Erythroblast (primary cell): Measurements from ENCODE around the gene ORMDL3.

ENCODE experiments used
- DNase-seq, 2 experiments: peaks; one replicate each; lab custom pipeline; 2025; lab: John Stamatoyannopoulos, UW
- GATA1 ChIP-seq: IDR thresholded peaks from 2 replicates; pipeline ENCODE4 v1.6.1; 2011; ENCODE audit warnings: low read depth, mild to moderate bottlenecking, control low read depth, low read length, moderate library complexity
- POLR2A ChIP-seq: IDR thresholded peaks from 2 replicates; pipeline ENCODE4 v1.6.1; 2011; ENCODE audit warnings: mild to moderate bottlenecking, low read length

Gene ORMDL3, protein sequence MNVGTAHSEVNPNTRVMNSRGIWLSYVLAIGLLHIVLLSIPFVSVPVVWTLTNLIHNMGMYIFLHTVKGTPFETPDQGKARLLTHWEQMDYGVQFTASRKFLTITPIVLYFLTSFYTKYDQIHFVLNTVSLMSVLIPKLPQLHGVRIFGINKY

DNA sequence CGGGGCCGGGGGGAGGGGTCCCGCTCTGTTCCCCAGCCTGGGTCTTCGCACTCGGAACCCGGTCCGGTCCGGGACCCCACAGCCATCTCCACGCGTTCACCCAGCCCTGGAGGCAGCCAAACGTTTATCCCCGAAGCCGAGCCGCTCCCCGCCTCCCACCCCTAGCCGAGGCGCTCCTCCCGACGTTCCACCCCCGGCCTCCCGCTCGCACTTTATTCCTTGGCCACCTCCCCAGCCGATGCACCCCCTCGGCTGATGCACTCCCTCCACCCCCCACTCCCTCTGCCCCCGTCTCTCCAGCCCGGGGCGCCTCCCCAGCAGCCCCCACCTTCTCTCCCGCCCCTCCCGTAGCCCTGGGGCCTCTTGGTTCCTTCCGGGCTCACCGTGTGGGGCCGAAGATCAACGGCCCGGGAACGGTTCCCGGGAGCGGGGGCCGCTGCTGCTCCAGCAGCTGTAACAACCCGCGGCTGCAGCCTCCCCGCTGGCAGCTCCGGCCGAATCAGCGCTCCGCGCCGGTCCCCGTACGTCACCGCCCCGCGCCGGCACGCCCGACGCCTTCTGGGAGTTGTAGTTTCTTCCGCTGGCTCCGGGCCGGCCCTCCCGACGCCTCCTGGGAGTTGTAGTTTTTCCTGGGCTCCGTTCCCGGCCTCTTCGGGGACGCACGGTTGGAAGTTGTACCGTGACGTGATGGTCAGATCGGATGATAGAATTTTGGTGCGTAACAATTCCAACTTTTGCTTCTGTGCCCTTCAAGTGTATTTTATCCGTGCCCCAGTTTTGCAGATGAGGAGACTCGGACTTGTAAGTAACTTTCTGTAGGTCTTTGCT is at the start of gene ORMDL3, which contains the start of gene LRRC3C:
Gene ORMDL3, minus strand, starts transcription at position 501 of the 828 bp plus-strand sequence. CDS start 3,398 bp downstream, outside the sequence.
Gene LRRC3C, plus strand, starts transcription at position 632 of the 828 bp plus-strand sequence. CDS start 13,792 bp downstream, outside the sequence.
- peak; percentile 94 to 97 for DNase-seq
- TF ChIP-seq POLR2A: peak; percentile 56
- no peak for TF ChIP-seq GATA1

DNA sequence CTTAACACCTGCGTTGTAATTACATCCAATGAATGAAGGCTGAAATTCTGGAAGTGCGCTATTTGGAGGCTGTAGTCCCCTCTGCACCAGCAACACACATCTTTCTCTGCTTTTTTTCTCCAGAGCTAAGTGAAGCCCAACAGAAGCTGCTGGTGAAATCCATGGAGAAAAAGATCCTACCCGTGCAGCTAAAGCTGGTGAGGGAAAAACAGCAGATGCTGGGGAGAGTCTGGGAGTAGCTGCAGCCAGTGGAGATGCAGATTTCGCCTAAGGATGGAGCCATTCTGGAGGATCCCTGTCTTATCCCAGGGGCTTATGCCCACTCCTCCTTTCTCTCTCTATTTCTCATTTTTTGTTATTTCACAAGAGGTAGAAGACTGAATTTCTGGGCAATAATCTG is 48.4 kb upstream of the ORMDL3 start:
- TF ChIP-seq POLR2A (no peak), GATA1 (no peak)
- no peak for DNase-seq

DNA sequence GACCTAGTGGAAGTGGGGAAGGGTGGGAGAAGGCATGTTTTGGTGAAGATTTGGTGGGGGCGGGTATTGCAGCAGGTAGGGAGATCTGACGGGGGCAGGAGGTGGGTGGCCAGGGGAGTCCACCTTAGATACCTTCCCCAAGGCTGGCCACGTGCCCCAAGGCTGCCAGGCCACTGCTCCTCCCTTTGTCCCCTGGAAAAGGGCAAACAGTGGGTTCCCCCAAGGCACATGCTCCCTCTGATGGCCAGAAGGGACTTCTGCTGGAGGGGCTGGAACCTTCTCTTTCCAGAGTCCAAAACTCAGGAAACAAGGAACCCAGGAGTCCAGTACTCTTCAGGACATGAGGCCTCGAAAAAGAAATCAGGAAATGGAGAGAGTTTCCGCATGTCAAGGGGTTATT is 47.0 kb upstream of the ORMDL3 start:
- no peak for TF ChIP-seq GATA1
- TF ChIP-seq POLR2A: no peak
- DNase-seq: no peak

DNA sequence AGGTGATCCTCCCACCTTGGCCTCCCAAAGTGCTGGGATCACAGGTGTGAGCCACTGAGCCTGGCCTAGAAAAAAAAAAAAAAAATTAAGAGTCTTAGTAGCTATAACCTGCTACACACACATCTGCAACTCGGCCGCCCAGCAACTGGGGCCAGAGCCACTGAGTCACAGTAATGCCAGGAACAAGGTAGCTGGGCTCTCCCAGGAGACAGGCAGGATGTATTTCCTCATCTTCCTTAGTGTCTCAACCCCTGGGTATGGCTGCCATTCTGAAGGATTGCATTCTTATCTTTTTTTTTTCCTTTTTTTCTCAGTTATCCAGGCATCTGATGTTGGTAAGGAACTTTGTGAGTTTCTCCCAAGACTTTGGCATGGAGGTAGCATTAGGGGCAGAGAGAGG is 46.1 kb upstream of the ORMDL3 start:
- TF ChIP-seq POLR2A: no peak
- no peak for TF ChIP-seq GATA1
- DNase-seq: no peak

DNA sequence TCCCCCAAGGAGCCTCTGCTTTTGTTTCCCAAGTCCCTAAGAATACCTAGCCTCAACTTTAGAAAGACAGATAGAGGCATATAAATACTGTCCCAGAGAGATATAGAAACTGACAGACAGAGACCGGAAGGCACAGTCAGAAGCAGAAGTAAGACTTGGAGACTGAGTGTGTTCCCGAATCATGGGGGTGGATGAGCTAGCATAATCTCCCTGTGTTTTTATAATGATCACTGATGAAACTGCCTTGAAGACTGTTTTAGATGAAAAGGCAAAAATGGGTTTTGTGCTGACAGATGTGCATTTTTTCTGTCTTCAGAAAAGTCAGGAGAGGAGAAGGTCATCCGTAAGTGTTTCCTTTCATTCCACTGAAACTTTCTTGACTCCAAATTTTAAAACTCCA is 44.9 kb upstream of the ORMDL3 start:
- DNase-seq: no peak

DNA sequence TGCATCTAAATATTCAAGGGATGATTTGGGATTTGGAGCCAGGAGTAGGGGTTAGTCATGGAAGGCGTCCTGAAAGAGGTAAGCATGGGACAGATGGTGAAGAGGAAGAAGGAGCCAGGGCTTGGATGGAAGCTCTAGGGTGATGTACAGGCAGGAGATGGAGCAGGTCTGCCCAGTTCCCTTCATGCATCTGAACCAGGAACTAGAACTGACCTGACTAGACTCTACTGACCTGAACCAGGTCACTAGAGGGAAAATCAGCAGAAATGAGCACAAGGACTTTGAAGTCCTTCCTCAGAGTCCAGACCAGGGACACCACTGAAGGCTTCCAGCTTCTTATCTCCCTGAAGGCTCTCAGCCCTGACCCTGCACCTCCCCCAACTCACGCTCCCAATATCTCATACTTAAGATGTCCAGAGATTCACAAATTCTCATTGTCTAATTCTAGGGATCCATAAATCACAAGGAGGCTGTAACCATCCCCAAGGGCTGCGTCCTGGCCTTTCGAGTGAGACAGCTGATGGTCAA is 43.7 kb upstream of the ORMDL3 start:
- DNase-seq: no peak
- TF ChIP-seq POLR2A (no peak), GATA1 (no peak)

More for the DNA sequence above, 44.9 kb upstream of the ORMDL3 start:
- no peak for TF ChIP-seq GATA1
- no peak for TF ChIP-seq POLR2A

DNA sequence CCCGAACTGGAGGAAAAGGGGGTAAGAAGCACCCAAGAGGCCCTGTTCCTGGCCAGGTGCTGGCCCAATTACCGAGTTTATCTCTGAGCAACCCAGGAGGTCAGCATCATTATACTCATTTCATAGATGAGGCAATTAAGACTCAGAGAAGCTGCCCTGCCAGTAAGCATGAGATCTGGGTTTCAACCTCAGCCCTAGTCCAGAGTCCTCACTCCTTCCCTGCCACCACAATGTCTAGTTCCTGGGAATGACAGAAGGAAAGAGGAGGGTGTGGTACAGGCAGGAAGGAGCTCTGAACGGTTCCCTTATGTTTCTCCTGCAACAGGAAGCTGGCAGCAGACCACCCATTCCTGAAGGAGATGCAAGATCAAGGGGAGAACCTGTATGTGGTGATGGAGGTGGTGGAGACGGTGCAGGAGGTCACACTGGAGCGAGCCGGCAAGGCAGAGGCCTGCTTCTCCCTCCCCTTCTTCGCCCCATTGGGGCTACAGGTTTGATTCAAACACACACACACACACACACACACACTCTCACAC is 42.8 kb upstream of the ORMDL3 start:
- no peak for DNase-seq

DNA sequence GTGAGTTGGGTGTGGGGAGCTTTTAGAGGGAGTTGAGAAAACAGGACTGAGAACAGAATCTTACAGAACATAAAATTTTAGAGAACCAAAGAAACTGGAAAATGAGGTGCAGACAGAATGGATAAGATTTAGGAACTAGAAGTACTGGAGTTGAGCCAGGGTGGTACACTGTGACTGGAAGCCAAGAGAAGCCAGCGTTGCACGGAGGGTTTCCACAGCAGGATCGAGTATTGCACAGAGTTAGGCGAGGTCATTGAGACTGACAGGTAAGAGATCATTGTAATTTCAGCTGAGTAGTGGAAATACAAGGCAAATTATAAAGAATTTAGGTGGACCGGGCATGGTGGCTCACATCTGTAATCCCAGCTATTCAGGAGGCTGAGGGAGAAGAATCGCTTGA is 42.0 kb upstream of the ORMDL3 start:
- DNase-seq: no peak
- TF ChIP-seq POLR2A: no peak
- TF ChIP-seq GATA1: no peak

More for the DNA sequence above, 42.8 kb upstream of the ORMDL3 start:
- TF ChIP-seq POLR2A (no peak), GATA1 (no peak)

DNA sequence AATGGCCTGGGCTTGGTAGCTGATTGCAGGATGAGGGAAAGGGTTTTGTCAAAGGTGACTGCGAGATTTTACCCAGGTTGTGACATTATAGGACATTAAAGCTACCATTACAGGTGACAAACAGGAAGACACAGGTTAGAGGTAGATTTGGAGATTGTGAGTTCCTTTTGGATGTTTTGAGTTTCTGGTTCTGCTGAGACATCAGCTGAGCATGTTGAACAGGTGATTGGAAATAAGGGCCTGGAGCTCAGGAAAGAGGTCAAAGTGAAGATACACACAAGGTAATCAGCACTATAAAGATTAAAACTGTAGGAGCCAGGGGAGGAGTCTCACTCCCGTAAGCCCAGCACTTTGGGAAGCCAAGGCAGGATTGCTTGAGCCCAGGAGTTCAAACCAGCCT is 41.4 kb upstream of the ORMDL3 start:
- DNase-seq: no peak

DNA sequence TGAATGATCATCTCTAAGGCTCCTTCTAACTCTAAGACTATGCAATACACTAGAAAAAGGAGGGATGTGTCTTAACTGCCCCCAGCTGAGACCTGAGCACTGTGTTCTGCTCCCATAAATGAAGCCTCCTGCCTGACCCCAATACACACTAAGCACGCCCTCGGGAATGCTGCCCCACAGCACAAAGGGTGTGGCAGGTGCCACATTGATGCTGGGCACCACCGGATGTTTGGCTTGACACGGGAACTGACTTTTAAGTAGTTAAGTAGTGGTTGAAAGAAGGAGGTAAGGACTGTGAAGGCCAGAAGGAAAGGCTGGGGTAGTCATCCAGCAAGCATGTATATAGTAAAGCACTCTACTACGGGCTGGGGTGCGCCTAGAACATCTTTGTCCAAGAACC is 39.4 kb upstream of the ORMDL3 start:
- TF ChIP-seq POLR2A: no peak
- no peak for TF ChIP-seq GATA1
- no peak for DNase-seq

More for the DNA sequence above, 41.4 kb upstream of the ORMDL3 start:
- no peak for TF ChIP-seq GATA1
- TF ChIP-seq POLR2A: no peak

DNA sequence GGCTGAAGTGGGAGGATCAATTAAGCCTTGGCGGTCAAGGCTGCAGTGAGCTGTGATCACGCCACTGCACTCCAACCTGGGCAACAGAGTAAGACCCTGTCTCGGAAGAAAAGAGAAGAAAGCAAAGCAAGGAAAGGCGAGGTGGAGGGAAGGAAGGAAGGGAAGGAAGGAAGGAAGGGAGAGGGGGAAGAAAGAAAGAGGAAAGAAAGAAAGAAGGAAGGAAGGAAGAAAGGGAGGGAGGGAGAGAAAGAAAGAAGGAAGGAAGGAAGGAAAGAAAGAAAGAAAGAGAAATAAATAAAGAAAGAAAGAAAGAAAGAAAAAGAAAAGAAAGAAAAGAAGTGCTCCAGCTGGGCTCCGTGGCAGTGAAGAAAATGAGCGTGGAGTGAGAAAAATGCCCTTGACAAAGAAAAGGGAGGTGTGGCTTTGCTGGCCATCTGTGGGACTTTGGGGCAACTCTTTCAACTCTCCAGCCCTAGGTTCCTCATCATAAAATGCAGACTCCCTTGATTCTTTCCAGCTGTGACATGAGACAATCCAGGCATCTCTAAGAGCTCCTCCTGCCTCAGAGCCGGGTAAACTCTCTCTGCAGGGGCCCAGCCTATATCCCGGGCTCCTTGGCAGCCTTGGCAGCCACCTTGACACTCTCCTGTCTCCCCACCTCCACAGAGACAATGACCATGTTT is 37.8 kb upstream of the ORMDL3 start:
- no peak for DNase-seq
- TF ChIP-seq GATA1: no peak
- TF ChIP-seq POLR2A: no peak

DNA sequence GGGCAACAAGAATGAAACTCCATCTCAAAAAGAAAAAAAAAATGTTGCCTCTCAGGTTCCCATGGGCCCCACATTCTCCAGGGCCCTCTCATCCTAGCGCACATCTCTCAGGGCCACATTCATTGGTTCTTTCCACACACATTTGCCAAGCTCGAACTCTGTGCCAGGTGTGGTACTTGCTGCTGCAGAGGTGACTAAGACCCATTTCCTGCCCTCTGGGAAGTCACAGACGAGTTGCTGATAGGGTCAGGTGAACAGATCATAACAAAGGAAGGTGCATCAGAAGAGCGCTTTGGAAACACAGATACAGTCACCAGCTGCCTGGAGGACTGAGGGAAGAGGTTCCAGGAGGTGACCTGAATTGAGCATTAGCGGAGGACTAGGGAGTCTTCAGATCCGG is 36.4 kb upstream of the ORMDL3 start:
- no peak for TF ChIP-seq POLR2A
- no peak for TF ChIP-seq GATA1

DNA sequence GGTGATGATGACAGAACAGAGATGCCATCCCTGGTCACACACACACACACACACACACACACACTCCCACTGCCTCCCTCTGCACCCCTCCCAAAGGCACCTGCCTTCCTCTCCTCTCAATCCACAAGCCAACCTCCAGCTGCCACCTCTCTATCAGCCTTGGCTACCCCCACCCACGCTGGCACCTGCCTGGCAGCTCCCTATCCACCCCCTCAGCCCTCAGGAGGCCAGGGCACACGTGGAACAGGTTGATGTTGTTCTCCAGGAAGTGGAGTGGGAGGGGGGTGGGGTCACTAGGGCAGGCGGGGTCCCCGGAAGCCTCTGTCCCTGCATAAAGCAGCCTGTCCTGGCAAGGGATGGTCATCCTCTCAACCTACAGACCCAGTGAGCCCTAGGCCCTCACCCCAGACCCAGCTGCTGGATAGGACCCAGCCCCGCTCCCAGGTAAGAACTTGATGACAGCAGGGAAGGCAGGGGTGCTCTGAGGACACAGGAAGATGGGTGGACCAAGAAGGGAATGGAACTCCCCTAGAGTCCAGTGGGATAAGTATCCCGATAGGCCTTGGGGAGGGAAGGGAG is 35.3 kb upstream of the ORMDL3 start, which contains the start of gene GSDMA:
Gene GSDMA, plus strand, starts transcription at position 363 of the 579 bp plus-strand sequence. CDS start 2,684 bp downstream, outside the sequence.
- DNase-seq: no peak
- TF ChIP-seq POLR2A (no peak), GATA1 (no peak)

More for the DNA sequence above, 36.4 kb upstream of the ORMDL3 start:
- DNase-seq: no peak
